ENCODE data around the gene EFCAB6.
"Not testable (repeated sequence)": the region's sequence is repeated elsewhere in the genome, so short reads cannot be mapped to it uniquely, and the experiment has no call there.

Gene EFCAB6

GRCh38 chr22:43704051-43704450 is 108.1 kb downstream of the EFCAB6 start:
- DNase-seq, result no peak

DNA sequence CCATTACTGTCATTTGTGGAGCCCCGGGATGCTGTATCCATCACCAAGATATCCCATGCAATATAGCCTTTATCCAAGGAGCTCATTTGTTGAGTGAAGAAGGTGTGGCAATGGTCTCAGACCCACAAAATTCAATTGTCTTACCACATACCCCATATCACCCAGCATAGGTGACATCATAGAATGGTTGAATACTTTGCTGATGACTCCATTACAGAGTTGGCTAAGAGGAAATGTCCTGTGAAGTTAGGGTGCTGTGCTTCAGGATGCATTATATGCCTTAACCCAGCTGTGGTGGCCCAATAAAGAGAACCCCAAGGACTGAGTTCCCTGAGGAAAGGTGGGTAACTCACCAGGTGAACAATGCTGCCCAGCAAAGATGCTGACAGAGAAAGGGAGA is 113.7 kb downstream of the EFCAB6 start:
- no peak for DNase-seq

DNA sequence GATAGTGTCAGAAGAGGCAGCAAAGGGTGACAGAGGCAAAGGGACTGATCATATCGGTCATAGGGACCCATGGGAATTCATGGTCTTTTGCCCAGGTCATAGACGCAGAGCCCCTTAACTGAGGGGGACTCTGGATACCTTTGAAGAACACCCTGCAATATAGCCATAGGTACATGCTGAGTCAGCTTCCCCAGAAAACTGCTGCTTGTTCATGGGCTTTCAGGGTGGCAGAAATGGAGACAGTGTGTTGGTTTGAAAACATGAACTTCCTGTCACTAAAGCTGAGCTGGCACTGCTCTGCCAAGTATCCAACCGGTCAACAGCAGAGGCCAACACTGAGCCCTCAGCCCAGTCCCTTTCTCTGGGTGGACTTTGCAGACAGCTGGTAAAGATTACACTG is 114.2 kb downstream of the EFCAB6 start:
- DNase-seq, result no peak

GRCh38 chr22:43693249-43693648 is 118.9 kb downstream of the EFCAB6 start:
- no peak for DNase-seq

DNA sequence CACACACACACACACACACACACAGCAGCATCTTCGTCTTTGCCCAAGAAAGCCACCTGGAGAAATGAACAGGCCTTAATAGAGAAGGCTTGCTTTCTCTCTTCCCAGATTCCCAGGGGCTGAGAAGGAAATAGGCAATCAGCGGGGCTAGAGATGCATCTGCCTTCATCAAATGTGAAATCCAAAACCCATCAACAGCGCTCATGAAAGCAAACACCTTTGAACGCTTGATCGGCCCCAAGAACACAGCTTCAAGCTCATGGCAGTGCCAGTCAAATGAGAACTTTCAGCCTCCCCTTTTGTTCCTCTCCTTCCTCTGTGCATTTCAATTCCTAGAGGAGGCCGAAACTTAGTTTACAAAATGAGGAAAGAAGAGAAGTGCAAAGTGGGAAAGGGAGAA is 122.7 kb downstream of the EFCAB6 start:
- DNase-seq, result no peak

DNA sequence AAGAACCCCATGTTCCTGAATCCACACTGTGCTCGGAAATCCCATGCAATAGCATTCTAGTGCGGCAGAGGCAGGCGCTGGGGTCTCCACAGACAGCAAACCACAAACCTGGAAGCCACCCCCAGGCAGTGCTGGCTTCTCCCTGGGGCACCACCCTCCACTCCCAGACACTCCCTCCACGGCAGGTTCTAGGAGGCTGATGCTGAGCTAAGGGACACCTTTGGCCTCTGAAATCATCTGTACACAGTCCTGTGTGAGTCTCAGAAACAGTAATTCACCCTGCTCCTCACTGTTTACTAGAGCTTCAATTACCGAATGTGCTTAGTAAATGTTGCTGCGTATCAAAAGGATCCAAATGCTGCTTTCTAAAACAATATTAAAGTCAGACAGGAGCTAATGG is 129.3 kb downstream of the EFCAB6 start:
- no peak for DNase-seq

GRCh38 chr22:43681731-43682360 is 130.3 kb downstream of the EFCAB6 start:
- no peak for DNase-seq

DNA sequence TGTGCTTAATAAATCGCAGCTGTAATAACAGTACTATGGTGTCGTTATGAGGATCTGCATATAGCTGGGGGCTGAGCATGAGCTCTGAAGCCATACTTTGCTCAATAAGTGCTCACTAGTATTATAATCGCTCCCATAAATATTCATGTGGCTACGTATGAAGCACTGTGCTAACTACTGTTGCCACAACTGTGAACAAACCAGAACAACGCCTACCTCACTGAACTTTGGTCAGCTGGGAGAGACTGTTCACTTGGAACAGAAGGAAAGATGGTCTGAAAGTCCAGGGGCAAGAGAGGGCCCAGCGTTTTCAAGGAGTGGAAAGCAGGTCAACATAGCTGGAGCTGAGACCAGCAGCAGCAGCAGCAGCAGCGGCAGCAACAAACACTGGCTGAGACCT is 141.6 kb downstream of the EFCAB6 start:
- no peak for DNase-seq

GRCh38 chr22:43669190-43669589 is 142.9 kb downstream of the EFCAB6 start:
- no peak for DNase-seq

GRCh38 chr22:43667656-43668055 is 144.4 kb downstream of the EFCAB6 start:
- no peak for DNase-seq

DNA sequence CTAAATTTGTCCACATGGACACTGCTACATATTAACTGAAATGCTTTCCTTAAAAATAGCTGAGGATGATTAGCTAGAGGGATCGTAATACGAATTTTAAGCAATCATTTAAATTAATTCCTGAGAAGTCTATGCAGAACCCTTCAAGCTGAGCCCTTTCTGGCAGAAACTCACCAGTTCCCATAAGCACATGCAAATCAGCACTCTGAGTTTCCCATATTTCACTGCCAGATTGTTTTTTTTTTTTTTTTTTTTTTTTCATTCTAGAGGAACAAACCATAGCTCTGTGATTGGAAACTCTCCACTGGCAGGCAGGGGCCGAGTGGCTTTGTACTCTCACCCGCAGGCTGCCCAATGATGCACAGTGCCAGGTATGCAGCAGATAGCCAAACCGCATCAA is 145.6 kb downstream of the EFCAB6 start:
- no peak for DNase-seq

DNA sequence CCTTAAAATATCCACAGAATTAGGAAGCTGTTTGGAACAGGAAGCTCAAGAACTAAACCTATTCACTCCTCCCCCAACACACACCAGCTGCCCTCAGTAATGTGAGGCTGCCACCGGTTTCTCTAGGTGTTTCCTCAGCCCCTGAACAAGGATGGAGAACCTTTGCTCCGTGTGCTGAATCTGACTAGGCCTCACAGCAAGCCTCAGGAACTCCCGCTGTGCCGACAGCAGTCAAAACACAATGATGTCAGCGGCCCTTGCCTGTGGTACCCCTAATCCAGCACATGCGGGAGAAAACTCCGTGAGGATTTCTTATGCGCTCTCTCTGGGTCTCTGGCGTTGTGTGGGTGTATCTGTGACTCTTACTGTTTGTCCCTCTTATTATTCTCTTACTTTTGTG is 153.3 kb downstream of the EFCAB6 start:
- no peak for DNase-seq

DNA sequence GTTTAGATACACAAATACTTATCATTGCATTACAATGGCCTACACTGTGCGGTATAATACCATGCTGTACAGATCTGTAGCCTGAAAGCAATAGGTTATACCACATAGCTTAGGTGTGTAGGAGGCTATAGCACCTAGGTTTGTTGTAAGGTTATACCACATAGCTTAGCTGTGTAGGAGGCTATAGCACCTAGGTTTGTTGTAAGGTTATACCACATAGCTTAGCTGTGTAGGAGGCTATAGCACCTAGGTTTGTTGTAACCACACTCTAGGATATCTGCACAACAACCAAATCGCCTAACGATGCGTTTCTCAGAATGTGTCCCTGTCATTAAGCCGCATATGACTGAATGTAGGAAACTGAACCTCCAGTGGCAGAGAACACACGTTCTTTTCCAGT is 155.5 kb downstream of the EFCAB6 start:
- DNase-seq, result not testable (repeated sequence)

GRCh38 chr22:43654271-43654670 is 157.8 kb downstream of the EFCAB6 start:
- DNase-seq, result no peak

DNA sequence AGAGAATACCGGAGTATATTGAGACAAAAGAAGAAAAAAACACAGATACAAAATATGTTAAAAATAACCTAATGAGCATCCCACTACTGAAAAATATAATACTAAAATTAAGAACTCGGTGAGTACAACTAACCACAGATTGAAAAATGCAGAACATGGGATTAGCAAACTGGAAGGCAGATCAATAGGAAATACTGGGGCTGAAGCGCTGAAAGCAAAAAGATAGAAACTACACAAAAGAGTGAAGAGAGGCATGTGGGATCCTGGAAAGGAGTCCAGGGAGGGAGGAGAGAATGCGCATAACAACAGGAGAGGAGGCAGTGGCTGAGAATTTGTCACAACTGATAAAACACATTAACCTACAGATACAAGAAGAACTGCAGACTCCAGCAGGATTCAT is 159.3 kb downstream of the EFCAB6 start:
- DNase-seq, result no peak

DNA sequence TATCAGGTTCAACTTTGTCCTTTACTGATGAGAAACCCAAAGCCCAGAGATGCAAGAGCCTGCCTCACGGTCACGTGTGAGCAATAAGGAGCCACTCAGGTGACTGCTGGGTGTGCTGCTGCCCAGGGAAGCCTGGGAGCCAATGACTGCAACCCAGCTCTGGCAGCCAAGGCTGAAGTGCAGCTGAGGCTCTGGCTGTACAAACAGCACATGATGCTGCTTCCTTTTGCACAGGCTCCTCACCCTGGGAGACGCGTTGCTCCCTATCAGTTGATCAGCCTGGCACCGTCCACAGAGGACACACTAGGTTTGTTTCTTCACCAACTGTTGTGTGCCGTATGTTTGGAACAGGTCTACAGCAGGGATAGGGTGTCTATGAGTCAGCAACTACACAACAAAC is 168.7 kb downstream of the EFCAB6 start:
- DNase-seq, result peak; percentile 36

DNA sequence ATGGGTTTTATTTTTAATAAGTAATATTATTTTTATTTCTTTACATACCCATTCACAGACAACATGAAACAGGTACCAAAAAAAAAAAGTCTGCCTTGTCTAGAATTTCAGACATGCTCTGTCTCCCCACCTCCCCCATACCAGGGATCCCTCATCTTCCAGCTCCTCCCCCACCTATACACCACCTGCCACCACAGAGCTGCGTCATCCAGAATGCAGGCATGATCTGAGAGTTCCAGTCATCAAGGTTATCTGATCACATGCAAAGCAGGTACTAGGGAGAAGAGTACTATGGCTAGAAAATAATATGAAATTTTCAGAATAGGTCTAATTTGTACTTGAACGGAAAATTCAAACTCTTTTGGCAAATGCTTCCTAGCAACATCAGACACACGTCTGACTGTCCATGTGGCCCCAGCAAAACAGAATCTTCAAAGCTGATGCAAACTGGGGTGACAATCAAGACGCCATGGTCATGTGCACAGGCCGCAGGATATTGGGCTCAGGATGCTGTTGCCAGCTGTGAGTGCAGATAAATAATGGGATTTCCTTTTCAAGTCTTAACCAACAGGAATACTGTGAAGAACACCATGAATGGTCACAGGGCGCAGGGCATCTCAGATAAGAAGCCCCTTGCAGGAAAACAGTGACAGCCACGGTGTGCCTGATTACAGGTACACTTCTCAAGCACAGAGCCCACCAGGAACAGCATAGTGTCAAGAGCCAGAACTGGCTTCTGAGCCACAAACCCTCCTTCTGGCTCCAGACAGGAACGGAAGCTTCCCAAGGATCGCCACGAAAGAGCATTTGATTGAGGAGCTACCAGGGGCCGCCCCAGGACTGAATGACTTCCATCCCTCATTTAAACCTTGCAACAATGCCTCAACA is 169.5 kb downstream of the EFCAB6 start:
- no peak for DNase-seq

DNA sequence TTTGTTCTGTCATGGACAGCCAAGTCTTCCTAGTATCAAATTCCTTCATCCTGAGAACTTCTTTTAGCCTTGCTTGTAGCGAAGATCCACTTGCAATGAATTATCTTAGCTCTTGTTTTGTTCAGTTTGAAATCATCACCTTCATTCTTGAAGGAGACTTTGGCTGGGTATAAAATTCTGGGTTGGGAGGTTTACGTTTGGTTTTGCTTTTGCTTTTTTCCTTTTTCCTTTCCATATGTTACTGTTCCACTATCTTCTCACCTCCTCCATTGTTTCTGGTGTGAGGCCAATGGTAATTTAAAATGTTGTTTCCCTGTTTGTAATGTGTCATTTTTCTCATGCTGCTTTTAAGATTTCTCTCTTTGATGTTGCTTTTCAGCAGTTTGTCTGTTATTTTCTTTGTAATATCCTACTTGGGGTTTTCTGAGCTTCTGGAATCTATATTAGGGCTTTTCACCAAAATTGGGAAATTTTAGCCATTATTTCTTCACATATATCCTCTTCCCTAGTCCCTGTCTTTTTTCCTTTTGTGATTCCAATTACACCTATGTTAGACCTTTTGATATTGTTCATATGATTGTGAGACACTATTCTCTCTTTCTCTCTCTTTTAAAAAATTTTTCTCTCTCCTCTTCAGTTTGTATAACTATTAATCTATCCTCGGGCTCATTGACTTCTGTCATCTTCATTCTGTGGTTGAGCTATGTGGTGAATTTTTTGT is 172.7 kb downstream of the EFCAB6 start:
- DNase-seq, result no peak

DNA sequence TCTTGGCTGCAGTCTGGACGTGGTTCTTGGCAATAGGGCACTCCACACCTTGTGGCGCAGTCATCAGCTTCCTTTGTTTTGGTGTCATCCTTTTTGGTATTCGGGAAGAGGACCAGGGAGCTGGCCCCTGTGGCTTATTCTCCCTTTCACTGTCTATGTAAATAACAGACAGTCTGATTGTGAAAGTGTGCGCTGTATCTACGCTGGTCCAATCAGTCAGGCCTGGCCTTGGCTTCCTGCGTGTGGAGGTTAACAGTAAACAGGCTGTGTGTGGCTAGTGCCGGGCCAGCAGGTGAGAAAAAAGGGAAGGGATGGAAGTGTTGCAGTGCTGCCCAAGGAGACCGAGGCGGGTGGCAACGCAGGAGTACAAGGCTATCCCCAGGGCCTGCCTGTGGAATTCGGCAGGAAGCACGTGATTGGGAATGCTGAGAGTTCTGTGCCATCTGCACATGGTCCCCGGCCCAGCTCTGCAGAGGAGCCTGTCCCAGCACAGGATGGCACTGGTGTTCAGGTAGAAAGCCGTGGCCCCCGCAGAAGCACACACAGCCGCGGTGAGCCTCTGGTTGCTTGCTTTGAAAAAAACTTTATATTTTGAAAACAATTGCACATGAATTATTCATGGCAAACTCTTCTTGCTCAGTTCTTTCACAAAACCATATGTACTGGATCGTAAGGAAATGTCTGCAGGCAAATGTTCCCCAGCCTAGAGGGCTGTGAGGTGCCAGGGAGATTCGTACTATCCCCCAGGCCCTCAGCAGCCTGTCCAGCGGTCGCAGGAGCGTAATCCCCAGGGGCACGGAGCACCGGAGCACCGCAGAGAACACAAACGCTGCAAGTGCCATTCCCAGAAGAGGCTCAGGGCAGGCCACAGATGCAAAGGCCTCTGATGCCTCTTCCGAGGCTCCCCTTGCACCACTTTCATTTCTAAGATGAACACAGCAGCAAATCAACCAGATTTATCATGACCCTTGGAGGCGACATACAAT is 174.5 kb downstream of the EFCAB6 start:
- DNase-seq, result no peak

- DNase-seq, result no peak
These were observed 176.0 kb downstream of the EFCAB6 start for GRCh38 chr22:43636086-43636485.

DNA sequence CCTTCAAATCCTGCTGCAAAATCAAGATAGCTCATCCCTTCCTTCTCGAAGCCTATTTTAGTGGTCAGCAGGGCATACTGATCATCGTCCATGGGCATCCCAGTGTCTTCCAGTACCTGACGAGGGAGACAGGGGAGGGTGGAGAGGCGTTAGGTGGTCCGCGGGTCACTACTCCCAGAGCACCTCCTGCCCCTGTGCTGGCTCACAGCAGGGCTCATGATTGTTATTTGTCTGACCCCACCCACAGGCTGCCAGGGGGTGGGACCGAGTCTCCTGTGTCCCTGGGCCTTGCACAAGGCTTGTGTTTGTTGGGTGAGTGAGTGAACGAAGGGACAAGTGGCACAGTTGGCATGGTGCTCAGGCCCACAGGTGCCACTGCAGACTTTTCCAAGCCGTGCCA is 177.0 kb downstream of the EFCAB6 start:
- no peak for DNase-seq

DNA sequence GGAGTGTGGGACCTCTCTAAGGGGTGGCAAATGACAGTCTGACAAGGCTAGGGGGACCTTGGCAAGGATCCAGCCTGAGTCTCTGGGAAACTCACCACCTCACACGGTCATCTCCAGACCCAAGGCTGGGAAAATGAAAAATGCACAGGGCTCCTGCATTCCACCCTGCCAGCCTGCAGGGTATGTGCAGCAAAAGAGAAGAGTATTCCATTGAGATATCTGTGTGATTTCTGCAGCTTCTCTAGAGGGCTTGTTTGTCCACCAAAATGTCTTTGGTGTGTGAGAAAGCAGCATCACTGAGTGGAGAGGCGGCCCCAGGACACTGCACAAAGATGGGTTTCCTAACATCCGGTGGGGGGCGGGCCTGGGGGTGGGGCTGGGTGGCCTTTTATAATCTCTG is 177.8 kb downstream of the EFCAB6 start:
- no peak for DNase-seq

All from NCI-H774 (cell line).